B cell (primary cell): Measurements from ENCODE around the gene SLC1A2. TPM values are rescaled to one million over a fixed set of nuclear protein-coding genes. Genes with fewer than 3 reads are reported as not detected.

Experiments
- ATAC-seq: fragments of 200-7000 bp; cut with Tn5 transposase; one replicate; pipeline ENCODE4 v1.10.0; 2021; ENCODE audit warnings: low read depth, mild to moderate bottlenecking, moderate number of reproducible peaks, moderate library complexity
- CTCF ChIA-PET: fragments of 350-600 bp; sonication (Branson Sonifier 250); formaldehyde crosslinking; loops from one replicate; lab custom pipeline; 2021; ENCODE audit warnings: antibody characterized with exemption, inconsistent platforms; lab: Charles Lee
- POLR2A ChIA-PET: fragments of 350-600 bp; sonication (Branson Sonifier 250); formaldehyde crosslinking; loops from one replicate; lab custom pipeline; 2021; ENCODE audit warnings: antibody characterized with exemption; lab: Charles Lee
- DNase-seq: peaks from one replicate; pipeline ENCODE4 v3.0.0; 2013
- H2AFZ ChIP-seq: 2 replicates; pipeline ENCODE4 v1.6.1; 2012; ENCODE audit warnings: mild to moderate bottlenecking, low read depth, low read length; ENCODE audit not compliant: insufficient read depth, poor library complexity, severe bottlenecking
- H3K27ac ChIP-seq, 2 donors: 1 replicate in 1 of 2; 2 replicates in 1 of 2; pipeline ENCODE4 v1.5.1; 2012 to 2013; ENCODE audit warnings: low read length in 2 of 2, mild to moderate bottlenecking in 2 of 2, moderate library complexity in 1 of 2
- H3K27me3 ChIP-seq, 4 experiments: fragments of 200-600 bp in 1 of 4; sonication (generic) in 1 of 4; replicated peaks in 1 of 4; 1 replicate in 2 of 4; 2 replicates in 2 of 4; pipeline versions ENCODE4 v1.6.1 to v1.7.0; 2013 to 2016; ENCODE audit warnings: low read length in 3 of 4, mild to moderate bottlenecking in 2 of 4, mixed read lengths in 1 of 4, moderate library complexity in 1 of 4; ENCODE audit not compliant: insufficient read depth in 4 of 4, control insufficient read depth in 3 of 4; ENCODE audit errors: control extremely low read depth in 1 of 4
- H3K36me3 ChIP-seq, 2 experiments: replicated peaks in 1 of 2; 1 replicate in 1 of 2; 2 replicates in 1 of 2; pipeline versions ENCODE4 v1.6.1 to v1.7.1; 2013; ENCODE audit warnings: low read length in 1 of 2; ENCODE audit not compliant: insufficient read depth in 2 of 2, control insufficient read depth in 1 of 2; ENCODE audit errors: control extremely low read depth in 1 of 2, extremely low read depth in 1 of 2
- H3K4me1 ChIP-seq, 2 donors: fragments of 200-600 bp in 1 of 2; sonication (generic) in 1 of 2; 1 replicate in 1 of 2; 2 replicates in 1 of 2; pipeline versions ENCODE4 v1.5.1 to v1.6.1; 2013 to 2017; ENCODE audit warnings: low read length in 2 of 2; ENCODE audit not compliant: control insufficient read depth in 2 of 2, insufficient read depth in 2 of 2
- H3K4me2 ChIP-seq: replicated peaks from 2 replicates; pipeline ENCODE3; 2012; ENCODE audit warnings: mild to moderate bottlenecking, low read depth, low read length; ENCODE audit not compliant: poor library complexity, severe bottlenecking
- H3K4me3 ChIP-seq, 5 experiments: fragments of 200-600 bp in 1 of 5; sonication (generic) in 1 of 5; 1 replicate in 3 of 5; 2 replicates in 2 of 5; pipeline versions ENCODE4 v1.5.1 to v1.7.0; 2011 to 2016; ENCODE audit warnings: low read length in 4 of 5, mild to moderate bottlenecking in 4 of 5, low read depth in 2 of 5, control low read depth in 1 of 5, moderate library complexity in 1 of 5; ENCODE audit not compliant: insufficient read depth in 1 of 5; ENCODE audit errors: control extremely low read depth in 1 of 5, extremely low read depth in 1 of 5
- H3K79me2 ChIP-seq: fragments of 200-600 bp; sonication (generic); one replicate; pipeline ENCODE4 v1.6.0; 2016; ENCODE audit warnings: low read length; ENCODE audit not compliant: control insufficient read depth, insufficient read depth
- H3K9ac ChIP-seq: fragments of 200-600 bp; sonication (generic); 2 replicates; pipeline ENCODE4 v1.6.1; 2017; ENCODE audit warnings: mild to moderate bottlenecking, low read length, moderate library complexity
- H3K9me3 ChIP-seq, 3 donors: one replicate each; pipeline versions ENCODE4 v1.6.1 to v1.7.1; 2013; ENCODE audit warnings: low read length in 2 of 3; ENCODE audit not compliant: control insufficient read depth in 2 of 3, insufficient read depth in 1 of 3; ENCODE audit errors: control extremely low read depth in 1 of 3
- H4K20me1 ChIP-seq: 2 replicates; pipeline ENCODE4 v1.6.0; 2012; ENCODE audit warnings: mild to moderate bottlenecking, low read length; ENCODE audit not compliant: insufficient read depth, control insufficient read depth, poor library complexity, severe bottlenecking
- H3K27ac Mint-ChIP-seq: one replicate; pipeline ENCODE4 v1.8.0; 2021; ENCODE audit warnings: mixed read lengths
- H3K27me3 Mint-ChIP-seq: one replicate; pipeline ENCODE4 v1.8.0; 2021; ENCODE audit warnings: mixed read lengths
- H3K4me1 Mint-ChIP-seq: one replicate; pipeline ENCODE4 v1.8.0; 2021; ENCODE audit warnings: mixed read lengths
- H3K4me3 Mint-ChIP-seq: one replicate; pipeline ENCODE4 v1.8.0; 2021; ENCODE audit warnings: mixed read lengths
- H3K9me3 Mint-ChIP-seq: one replicate; pipeline ENCODE4 v1.8.0; 2022; ENCODE audit warnings: mixed read lengths; ENCODE audit not compliant: insufficient read depth
- EZH2 ChIP-seq: IDR thresholded peaks from 2 replicates; pipeline ENCODE4 v1.6.1; 2012; ENCODE audit warnings: borderline replicate concordance, low read depth, mild to moderate bottlenecking, moderate library complexity, low read length; ENCODE audit not compliant: insufficient read depth, poor library complexity, severe bottlenecking
- WGBS: methylation state at CpG from one replicate; pipeline ENCODE4 v1.1.5; 2013; ENCODE audit warnings: missing lambda C conversion rate; ENCODE audit not compliant: insufficient coverage; 5-methylcytosine and 5-hydroxymethylcytosine counted together
- intact Hi-C: fragments of 100-400 bp; cut with micrococcal nuclease; formaldehyde crosslinking; loops from one replicate; pipeline ENCODE4 v1.10.0; 2022
- polyA plus RNA-seq: library from polyadenylated mRNA; depleted of rRNA; stranded (reverse); fragments of >200 nt; gene quantifications from 2 replicates; pipeline ENCODE4 v1.2.3, GENCODE V29; 2012
- total RNA-seq, 2 donors: library from RNA; stranded (reverse); fragments of 120-200 nt in 1 of 2; gene quantifications; 1 replicate in 1 of 2; 2 replicates in 1 of 2; pipeline versions ENCODE4 v1.2.3 to v1.2.4, GENCODE V29; 2013 to 2022
- TF ChIP-seq, protein P1 (sequence below): fragments of 200-600 bp; IDR thresholded peaks from one replicate; pipeline ENCODE4 v1.8.0; 2022; ENCODE audit warnings: antibody characterized with exemption, mild to moderate bottlenecking

SLC1A2 gene
- total and polyA plus RNA-seq, 2 donors (not counting 1 experiment from before 2014, with no cell fraction given), result not detected

DNA sequence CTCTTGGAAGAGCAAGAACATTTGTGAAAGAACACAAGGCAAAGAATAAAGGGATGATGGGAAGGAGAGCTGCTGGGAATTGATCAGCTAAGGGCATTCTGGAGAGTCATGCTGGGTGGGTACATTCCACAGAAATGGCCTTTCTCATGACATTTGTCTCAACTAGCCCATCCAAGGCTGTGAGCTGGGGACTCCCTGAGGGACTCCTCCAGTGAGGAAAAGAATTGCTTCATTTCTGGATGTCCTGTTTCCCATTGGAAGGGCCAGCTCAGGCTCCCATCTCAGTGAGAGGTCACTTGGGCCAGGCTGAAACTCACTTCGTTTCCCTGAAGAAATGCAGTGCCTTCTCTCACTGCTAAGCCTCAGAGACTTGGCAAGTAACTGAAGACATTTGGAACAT lies 173.6 kb downstream of the SLC1A2 start:
- H3K4me1 ChIP-seq, result no peaks in the 10 kb centered on the region
- H3K4me2 ChIP-seq, result no peak overlapping the region
- ATAC-seq (no peak), DNase-seq (no peak)
- POLR2A ChIA-PET, result no interaction called here
- H4K20me1 ChIP-seq, result no peaks in the 10 kb centered on the region
- H3K9me3 ChIP-seq, result no peaks in the 10 kb centered on the region
- Mint-ChIP-seq H3K9me3 (no peaks in the 10 kb centered on the region), H3K27me3 (peaks cover 2% of the 10 kb centered on the region), H3K4me1 (no peaks in the 10 kb centered on the region), H3K4me3 (no peak overlapping the region), H3K27ac (no peak overlapping the region)
- no peak overlapping the region for H3K27ac ChIP-seq
- CTCF ChIA-PET, result interaction anchor here (1.3 to 2.8 kb wide), 4 partner anchors 8 to 232 kb away, joined by 4 to 10 read pairs (median 5); no protein-coding TSS in a partner anchor
- no peaks in the 10 kb centered on the region for H3K79me2 ChIP-seq
- intact Hi-C loops, result no loop called here
- TF ChIP-seq EZH2, result no peak
- TF ChIP-seq, protein P1, sequence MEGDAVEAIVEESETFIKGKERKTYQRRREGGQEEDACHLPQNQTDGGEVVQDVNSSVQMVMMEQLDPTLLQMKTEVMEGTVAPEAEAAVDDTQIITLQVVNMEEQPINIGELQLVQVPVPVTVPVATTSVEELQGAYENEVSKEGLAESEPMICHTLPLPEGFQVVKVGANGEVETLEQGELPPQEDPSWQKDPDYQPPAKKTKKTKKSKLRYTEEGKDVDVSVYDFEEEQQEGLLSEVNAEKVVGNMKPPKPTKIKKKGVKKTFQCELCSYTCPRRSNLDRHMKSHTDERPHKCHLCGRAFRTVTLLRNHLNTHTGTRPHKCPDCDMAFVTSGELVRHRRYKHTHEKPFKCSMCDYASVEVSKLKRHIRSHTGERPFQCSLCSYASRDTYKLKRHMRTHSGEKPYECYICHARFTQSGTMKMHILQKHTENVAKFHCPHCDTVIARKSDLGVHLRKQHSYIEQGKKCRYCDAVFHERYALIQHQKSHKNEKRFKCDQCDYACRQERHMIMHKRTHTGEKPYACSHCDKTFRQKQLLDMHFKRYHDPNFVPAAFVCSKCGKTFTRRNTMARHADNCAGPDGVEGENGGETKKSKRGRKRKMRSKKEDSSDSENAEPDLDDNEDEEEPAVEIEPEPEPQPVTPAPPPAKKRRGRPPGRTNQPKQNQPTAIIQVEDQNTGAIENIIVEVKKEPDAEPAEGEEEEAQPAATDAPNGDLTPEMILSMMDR, result no peak
- no peaks in the 10 kb centered on the region for H3K27me3 ChIP-seq
- WGBS, result 100% methylated on average over 1 of the region's 1 CpG
- no peaks in the 10 kb centered on the region for H3K36me3 ChIP-seq
- H3K9ac ChIP-seq, result no peak overlapping the region
- H3K4me3 ChIP-seq, result no peak overlapping the region
- no peak overlapping the region for H2AFZ ChIP-seq

DNA sequence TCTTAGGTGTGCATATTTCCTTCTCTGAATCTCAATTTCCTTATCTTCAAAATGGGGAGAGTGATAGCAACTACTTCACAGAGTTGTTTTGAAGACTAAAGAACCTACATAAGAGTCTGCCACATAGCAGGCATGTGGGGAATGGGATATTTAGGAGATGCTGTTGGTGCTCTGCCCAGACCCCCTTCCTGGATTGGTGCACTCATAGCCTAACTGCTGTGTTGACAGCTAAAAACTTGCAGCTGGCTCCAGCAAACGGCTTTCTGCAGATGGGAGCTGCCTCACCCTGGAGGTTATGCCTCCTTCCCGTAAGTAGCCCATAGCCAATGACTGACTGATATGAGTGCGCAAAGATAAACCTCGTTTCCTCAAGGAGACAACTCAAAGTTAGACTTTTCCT lies 174.3 kb downstream of the SLC1A2 start:
- no peaks in the 10 kb centered on the region for H4K20me1 ChIP-seq
- H2AFZ ChIP-seq, result no peak overlapping the region
- Mint-ChIP-seq H3K27ac (no peak overlapping the region), H3K27me3 (peaks cover 2% of the 10 kb centered on the region), H3K4me1 (no peaks in the 10 kb centered on the region), H3K9me3 (no peaks in the 10 kb centered on the region), H3K4me3 (no peak overlapping the region)
- 95% methylated on average over 4 of the region's 4 CpGs for WGBS
- ATAC-seq (no peak), DNase-seq (no peak)
- no peaks in the 10 kb centered on the region for H3K79me2 ChIP-seq
- no peaks in the 10 kb centered on the region for H3K4me1 ChIP-seq
- no peaks in the 10 kb centered on the region for H3K9me3 ChIP-seq
- no peak for TF ChIP-seq EZH2
- TF ChIP-seq, protein P1, result no peak
- intact Hi-C loops, result no loop called here
- ChIA-PET CTCF (interaction anchor here (1.3 to 2.8 kb wide), 4 partner anchors 7 to 231 kb away, joined by 4 to 10 read pairs (median 5); no protein-coding TSS in a partner anchor), POLR2A (no interaction called here)
- H3K4me2 ChIP-seq, result no peak overlapping the region
- no peaks in the 10 kb centered on the region for H3K27me3 ChIP-seq
- no peaks in the 10 kb centered on the region for H3K36me3 ChIP-seq
- no peak overlapping the region for H3K4me3 ChIP-seq
- H3K9ac ChIP-seq, result no peak overlapping the region
- no peak overlapping the region for H3K27ac ChIP-seq
